OCI-M2 (cell line): ENCODE data around the gene ADCY4.

ENCODE experiments used
- DNase-seq: peaks from one replicate; lab custom pipeline; 2025; ENCODE audit not compliant: unreplicated experiment; lab: John Stamatoyannopoulos, UW

Gene ADCY4

DNA sequence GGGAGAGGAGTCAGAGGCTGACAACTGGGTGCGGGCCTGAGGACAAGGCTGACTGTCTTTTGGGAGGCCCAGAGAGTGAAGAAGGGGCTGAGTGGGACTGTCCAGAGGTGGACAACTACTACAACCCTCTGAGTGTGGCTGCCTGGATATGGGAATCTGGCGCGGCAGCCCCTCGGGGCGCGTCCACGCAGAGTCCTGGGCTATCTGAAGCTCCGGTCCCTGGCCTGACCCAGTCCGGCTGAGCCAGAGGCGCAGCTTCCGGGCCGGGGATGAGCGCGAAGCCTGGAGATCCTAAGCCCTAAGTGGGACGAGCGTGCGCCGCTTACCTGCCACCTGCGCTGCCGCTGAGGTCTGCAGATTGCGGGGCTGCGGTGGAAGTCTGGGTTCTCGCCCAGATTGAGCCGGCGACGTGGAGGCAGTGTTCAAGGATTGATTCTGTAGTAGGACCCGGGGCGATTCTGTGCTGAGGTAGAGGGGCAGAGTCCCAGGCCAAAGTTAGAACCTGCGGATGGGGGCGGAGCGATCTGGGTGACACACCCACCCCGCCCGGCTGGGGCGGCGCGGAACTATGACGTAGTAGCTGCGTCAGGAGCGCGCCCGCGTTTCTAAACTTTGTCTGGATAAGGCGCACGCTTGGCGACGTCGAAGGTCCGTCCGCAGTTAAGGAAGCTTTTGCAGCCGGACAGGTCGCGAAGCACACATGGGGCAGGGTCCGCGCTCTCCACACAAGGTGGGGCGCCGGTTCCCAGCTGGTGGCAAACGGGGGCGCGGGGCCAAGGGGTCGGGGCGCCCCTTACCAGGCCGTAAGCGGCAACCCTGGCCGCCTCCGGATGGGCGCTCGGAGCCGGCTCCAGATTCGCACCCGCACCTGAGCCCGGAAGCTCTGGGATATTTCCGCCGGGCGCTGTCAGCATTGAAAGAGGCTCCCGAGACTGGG lies 35.3 kb downstream of the ADCY4 start, which contains the start of the genes DHRS1 and NOP9:
DHRS1 (minus strand) TSS at position 526 of the 937 bp plus-strand sequence. CDS start 674 bp downstream, outside the sequence.
NOP9 (plus strand) TSS at position 596 of the 937 bp plus-strand sequence; CDS start at position 701, 105 bp downstream.
- DNase-seq: peak; percentile 70

DNA sequence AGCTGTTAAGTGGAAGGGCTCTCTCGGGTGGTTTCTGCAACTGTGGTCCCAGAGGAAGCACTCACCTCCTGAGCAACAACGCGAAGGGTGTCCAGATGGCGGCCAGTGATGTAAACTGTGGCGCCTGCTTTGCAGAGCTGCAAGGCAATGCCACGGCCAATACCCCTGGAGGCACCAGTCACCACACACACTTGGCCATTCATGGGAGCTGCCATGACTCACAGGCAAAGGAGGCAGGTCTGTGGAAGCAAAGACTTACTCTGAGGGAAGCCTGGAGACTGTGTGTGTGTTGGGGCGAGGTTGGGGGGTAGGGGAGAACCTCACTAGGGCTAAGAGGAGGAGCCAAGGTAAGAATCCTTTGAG lies 36.0 kb downstream of the ADCY4 start:
- DNase-seq: no peak

DNA sequence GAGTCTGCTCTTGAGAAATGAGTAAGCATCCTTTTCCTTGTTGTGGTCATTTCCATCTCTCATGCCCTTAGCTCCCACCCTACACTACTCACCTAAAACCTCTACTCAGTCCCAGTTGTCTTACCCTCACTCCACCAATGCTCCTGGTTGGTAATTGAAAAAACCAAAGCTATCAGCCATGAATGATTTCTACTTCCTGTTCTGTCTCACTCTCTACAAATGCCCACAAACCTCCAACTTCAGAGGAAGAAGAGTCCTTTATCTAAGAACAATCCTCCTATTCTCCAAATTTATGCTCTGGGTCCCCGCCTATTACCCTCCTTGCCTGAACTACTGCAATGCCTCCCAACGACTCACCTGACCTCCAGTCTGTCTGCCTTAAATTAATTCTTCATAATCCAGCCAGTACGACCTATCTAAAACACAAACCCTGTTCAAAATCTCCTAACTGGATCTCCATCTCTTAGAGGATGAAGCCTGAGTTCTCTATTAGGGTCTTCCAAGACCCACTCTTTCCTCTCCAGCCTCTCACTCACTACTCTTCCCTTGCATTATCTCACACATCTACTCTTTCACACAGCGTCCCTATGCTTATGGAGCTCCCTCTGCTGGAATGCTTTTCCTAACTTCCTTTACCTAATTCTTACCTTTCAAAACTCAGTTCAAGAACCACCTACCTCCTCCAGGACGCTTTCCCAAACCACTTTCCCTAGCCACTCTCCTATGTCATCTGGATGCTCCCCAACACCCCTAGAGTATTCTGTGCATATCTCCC lies 37.5 kb downstream of the ADCY4 start:
- no peak for DNase-seq

DNA sequence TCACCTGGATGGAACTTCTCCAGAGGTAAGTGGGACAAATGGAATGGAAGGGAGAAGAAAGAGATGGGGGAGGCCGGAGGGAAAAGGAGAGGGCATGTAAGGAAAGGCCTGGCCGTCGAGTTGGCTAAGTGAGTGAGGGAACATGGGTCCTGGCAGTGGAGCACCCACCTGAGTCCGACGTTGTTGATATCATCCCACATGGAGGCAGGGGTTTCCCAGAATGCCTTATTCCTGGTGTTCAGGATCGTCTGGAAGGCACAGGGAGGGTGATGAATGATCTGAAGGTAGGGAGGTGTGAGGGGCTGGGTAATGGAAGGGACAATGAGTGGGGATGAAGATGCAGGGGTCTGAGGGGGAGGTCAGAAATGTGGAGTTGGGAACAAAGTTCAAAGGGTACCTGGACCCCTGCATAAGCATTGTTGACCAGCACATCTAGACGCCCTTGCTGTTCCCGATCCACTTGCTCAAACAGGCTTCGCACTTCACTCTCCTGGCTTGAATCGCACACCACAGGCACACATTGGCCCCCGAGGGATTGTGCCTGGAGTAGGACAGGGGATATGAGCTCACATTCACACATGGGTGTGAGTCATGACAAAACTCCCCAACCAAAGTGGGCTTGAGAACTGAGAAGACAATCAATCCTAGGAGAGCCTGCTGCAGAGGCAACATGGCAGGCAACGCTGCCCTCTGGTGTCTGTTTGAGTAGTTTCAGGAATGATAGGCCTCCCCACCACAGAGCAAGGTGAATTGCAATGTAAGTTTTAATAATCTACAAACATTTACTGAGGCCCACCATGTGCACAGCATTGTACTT lies 38.3 kb downstream of the ADCY4 start:
- DNase-seq: no peak

DNA sequence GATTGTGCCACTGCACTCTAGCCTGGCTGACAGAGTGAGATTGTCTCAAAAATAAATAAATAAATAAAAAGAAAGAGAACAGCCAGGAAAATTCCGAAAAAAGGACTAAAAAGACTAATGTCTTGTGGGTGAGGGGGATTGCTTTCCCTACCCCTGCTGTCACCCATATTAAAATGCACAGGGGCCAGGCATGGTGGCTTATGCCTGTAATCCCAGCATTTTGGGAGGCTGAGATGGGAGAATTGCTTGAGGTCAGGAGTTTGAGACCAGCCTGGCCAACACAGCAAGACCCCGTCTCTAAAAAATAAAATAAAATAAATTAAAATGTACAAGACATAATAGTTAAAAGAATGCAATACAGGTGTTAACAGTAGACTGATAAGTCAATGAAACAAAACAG lies 41.3 kb downstream of the ADCY4 start:
- DNase-seq: no peak

DNA sequence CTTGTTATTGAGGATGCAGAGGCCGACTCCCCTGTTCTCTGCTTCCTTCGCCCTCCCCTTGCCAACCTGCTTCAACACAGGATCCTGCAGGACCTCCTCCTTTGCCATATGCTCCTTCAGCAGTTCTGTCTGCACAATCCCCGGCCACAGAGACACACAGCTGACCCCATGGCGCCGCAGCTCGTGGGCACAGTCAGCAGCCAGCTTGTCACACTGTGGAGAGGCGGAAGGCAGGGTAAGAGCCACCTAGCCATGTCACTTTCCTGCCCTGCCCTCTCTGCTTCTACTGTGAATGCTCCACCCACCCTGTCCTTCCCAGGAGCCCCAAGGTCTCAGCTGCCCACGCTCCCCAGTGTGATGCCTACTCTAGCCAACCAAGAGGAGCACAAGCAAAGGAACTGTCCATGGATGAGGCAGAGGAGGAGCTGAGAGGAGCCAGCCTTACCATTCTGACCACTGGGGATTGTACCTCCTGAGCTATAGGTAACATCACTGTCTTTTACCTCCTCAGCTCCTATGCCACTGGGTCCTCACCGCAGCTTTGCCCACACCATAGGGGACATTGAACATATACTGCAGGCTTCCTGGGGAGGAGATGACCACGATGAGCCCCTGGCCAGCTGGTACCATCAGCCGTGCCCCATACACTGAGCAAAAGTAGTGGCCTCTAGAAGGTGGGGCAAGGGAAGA lies 42.6 kb downstream of the ADCY4 start:
- DNase-seq: no peak

DNA sequence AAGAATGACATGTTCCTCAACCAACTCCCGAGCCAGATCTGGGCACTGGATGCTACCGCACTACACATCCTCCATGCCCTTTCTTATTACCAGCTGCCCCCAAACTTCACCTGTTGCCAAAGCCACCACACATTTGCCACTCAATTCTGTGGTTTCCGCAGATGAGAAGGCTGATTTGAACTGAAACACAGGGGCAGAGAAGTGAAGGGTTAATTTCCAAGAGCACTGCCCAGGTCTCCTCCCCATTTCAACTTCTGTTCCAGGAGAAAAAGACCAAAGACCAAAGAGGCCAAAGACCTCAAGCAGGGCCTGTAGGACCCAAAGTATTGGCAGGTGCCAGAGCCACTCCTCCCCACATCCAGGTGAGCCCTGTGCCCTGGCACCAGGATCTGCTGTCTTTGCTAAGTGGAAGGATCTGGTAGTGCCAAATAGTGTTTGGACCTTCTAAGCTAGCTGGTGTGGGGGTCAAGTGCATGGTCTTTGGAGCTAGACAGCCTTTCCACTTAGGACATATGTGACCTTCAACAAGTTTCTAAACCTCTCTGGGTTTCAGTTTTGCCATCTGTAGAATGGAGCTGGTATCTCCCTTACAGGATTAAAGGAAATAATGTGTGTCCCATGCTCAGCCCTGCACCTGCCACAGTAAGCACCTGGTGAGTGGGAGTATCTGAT lies 43.3 kb downstream of the ADCY4 start:
- DNase-seq: no peak

DNA sequence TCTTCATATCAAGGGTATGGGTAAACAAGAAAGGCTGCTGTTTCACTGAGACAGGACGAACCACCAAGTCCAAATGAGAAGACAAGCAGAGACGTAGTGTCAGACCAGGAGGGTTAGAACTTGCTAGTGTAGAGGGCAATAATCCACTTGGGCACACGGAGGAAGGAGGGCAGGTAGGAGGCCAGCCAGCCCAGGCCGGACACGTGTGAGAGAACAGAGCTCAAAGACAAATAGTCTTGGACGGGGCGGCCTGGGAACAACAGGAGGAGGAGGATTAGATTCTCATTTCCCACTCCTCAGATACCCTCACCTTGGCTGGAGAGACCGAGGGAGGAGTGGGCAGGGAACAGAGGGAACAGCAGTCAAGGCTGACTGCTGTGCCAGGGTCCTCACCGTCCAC lies 44.1 kb downstream of the ADCY4 start:
- no peak for DNase-seq

DNA sequence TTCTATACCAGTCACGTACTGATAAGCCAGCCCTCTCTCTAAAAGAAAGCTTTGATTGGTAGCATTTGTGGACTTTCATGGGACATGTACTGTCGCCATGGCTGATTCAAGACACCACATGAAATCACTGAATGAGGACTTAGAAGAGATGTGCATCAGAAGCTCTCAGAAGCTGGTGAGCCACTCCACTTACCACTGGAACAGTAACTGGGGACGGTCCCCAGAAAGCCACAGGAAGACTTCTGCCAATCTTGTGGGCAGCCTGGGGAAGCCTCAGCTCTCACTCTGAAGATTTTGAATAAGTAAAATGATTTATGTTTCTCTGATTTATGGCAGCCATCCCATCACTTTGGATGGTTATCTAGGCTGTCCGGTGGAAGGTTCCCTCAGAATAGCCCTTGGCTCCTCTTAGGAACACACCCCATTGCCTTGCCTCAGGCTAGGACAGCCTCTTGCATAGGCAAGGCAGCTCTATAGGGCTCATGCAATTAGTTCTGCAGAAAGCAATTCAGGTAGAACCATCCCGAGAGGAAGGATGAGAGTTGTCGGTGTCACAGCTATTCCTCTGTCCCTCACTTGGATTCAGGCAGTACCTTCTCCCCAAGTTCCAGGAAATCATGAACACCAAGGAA lies 45.1 kb downstream of the ADCY4 start:
- no peak for DNase-seq

DNA sequence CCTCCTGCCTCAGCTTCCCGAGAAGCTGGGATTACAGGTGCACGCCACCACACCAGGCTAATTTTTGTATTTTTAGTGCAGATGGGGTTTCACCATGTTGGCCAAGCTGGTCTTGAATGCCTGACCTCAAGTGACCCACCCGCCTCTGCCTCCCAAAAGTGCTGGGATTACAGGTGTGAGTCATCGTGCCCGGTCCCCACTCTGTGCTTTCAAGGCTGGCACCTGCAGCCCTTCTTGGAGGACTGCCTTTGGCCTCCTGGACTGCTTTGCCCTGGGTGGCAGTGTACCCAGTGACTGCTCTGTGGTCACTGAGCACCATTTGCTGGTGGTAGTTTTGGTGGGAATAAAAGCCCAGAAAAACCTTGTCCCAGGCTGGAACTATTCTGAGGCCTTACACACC lies 47.9 kb downstream of the ADCY4 start:
- DNase-seq: no peak

DNA sequence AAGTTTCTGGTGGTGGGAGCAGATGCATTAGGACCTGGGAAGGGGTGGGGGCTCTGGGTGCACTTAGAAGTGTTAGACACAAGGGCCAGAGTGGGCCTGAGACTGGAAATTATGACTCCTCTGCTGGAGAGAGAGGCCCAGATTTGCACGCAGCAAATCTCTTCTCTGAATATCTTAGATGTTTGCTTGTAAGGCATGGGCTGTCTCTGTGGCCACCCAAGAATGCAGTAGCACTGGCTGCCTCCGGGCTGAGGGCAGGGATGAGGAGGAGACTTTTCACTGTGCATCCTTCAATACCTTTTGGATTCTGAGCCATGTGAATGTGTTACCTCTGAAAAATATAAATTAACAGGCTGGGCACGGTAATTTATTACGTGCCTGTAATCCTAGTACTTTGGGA lies 49.5 kb downstream of the ADCY4 start:
- DNase-seq: no peak

DNA sequence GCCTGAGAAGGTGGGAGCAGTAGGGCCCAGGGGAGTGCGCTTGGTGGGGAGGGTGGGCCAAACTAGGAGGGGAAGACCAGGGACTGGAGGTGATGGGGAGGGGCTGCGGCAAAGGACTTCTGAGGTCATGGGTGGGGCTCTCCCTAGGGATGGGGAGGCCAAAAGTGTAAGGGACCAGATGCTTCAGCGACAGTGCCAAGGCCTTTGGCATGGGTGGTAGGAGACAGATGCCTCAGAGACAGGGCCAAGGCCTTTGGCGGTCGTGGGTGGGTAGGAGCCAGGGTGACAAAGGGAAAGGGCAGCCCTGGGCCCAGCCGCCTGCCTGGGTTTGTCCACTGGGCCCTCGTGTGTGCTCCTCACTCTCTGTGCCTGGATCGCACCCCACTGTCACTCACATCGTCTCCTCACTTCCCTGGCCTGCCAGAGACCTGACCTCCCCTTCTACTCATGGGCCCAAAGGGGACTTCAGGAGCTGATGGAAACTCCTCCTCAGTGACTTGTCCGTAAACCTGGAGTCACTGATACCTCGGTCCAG lies 50.3 kb downstream of the ADCY4 start:
- no peak for DNase-seq

DNA sequence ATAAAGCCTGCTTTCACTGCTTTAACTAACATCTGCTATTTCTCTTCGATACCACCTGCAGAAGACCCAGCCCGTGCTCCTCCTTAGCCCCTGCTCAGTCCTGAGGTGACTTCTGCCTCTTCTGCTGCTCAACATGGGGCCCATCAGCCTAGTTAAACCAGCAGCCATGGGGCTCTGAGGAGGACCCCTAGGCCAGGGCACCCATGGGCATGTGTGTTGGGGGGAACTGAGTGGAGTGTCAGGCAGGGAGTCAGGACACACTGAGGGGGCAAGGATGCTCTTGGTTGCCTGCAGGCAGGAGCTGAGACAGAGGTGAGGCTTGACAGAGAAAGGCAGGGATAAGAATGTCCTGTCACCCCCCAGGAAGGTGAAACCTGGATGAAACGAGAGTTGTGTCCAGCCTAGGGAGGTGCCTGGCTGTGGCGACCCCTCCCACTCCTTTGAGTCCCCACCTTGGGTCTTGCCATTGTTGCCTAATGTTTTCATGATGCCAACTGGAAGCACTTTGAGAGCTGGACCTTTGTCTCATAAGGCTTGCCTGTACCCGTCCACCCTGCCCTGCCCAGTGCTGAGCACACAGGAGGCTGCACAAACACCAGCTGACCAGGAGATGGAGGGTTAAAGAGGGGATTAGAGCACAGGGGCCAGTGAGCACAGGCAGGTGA lies 50.9 kb downstream of the ADCY4 start:
- no peak for DNase-seq

DNA sequence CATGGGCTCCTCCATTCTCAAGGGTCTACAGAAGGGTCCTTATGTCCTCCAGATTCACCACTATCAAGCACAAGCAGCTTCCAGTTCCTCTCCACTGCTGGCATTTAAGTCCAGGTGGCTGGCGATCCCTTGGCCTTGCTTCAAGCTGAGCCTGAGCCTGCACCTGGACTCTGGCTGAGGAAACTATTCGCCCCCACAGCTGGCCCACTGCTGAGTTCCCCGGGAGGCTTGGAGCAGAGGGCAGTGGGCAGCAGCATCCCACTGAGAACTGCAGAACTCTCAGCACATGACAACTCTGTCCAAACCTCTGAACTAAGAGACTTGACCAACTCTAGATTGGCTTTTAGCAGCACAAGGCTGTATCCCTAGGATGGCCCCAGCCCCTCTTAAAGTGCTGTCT lies 52.1 kb downstream of the ADCY4 start:
- DNase-seq: no peak

DNA sequence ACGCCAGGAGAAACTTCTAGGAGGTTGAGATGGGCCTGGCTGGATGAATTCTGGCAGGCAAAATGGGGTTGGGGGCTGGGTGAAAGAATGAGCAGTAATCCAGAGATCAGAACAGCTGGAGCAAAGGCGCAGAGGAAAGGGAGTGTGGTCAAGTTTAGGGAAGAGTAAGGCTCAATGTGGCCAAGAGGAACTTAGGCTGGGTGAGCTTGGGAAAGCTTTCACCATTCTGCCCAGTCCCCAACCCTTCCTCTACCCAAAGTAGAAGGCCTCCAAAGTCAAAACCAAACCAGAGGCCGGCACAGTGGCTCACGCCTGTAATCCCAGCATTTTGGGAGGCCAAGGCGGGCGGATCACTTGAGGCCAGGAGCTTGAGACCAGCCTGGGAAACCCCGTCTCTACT lies 53.2 kb downstream of the ADCY4 start:
- no peak for DNase-seq

DNA sequence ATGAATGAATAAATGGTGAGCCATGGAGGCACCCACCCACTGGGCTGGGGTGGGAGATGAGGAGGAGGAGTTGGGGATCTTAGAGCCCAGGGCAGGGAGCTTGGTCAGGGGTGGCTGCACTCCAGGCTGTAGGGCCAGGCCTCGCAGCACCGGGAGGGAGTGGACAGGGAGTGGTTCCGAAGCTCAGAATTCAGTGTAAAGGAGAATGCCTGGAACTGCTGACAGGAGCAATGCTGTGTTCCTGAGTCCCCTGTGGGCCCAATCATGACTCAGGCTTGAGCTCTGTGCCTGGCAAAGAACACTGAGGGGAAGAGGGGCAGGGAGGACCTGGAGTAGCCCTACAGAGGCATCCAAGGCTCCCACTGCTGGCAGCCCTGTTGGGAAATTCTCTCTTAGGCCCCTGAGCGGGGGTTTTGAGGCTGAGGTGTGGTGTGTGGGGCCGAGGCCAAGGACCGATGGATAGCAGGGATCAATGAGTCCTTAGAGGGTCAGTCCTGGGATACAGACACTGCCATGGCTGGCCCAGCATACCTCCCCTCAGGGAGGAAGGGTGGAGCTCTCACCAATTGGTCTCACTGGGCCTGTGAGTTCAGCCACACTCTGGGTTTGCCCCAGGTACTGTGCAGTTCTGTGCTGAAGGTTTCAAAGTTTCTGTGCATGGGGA lies 53.9 kb downstream of the ADCY4 start:
- DNase-seq: no peak

DNA sequence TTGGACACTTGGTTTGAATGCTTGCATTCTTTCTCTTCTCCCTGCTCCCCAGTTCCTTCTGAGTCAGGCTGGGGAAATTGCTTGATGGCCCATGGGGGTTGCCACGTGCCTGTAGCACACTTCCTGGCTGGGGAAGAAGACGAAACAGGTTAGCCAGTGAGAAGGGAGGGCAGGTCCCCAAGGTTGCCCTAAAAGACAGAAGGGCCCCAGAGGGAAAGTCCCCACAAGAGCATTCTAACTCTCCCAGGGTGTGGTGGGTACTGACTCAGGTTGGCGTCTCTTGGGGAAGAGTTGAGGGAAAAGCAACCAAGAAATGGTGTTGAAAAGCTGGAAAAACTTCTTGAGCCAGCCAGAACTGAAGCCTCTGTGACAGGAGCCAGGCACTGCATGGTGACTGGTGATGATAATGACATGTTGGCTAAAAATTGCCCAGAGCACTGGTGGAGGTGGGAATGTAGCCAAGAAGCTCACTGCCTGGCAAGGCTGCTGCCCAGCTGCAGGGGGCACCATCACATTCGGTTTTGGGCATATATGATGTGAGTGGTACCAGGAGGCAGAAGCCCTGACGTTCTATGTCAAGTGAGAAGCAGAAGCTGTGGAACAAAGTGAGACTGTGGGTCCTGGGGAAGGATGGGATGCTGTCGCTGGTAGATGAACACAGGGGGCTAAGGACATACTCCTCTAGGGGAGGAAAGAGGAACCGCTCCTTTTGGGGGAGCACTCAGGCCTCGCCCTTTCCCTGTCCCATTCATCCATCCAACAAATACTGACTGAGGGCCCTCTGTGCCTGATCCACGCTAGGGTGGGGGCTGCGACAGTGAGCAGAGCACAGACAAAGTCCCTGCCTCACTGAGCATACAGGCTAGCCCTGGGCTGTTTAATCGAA lies 55.3 kb downstream of the ADCY4 start:
- DNase-seq: no peak
